ENCODE data around the gene TMEM132D.
"Not testable (repeated sequence)": the region's sequence is repeated elsewhere in the genome, so short reads cannot be mapped to it uniquely, and the experiment has no call there.

The TMEM132D gene

GRCh38 chr12:129571901-129572494 is 331.8 kb downstream of the TMEM132D start:
- DNase-seq: no peak

GRCh38 chr12:129570796-129571400 is 332.9 kb downstream of the TMEM132D start:
- DNase-seq: no peak

- no peak for DNase-seq
Observed at GRCh38 chr12:129566800-129567199, 337.0 kb downstream of the TMEM132D start.

- DNase-seq: no peak
Observed at GRCh38 chr12:129564768-129565167, 339.1 kb downstream of the TMEM132D start.

- DNase-seq: no peak
Observed at GRCh38 chr12:129563266-129563665, 340.6 kb downstream of the TMEM132D start.

GRCh38 chr12:129561304-129561703 is 342.5 kb downstream of the TMEM132D start:
- no peak for DNase-seq

- no peak for DNase-seq
Observed at GRCh38 chr12:129559776-129560175, 344.0 kb downstream of the TMEM132D start.

- no peak for DNase-seq
Observed at GRCh38 chr12:129558036-129558435, 345.8 kb downstream of the TMEM132D start.

GRCh38 chr12:129556082-129556481 is 347.7 kb downstream of the TMEM132D start:
- DNase-seq: no peak

- no peak for DNase-seq
Observed at GRCh38 chr12:129552996-129553750, 350.7 kb downstream of the TMEM132D start.

GRCh38 chr12:129551441-129551840 is 352.4 kb downstream of the TMEM132D start:
- DNase-seq: no peak

GRCh38 chr12:129550353-129550752 is 353.5 kb downstream of the TMEM132D start:
- peak; percentile 96 for DNase-seq

- no peak for DNase-seq
Observed at GRCh38 chr12:129549656-129550055, 354.2 kb downstream of the TMEM132D start.

GRCh38 chr12:129549020-129549419 is 354.8 kb downstream of the TMEM132D start:
- DNase-seq: not testable (repeated sequence)

- DNase-seq: no peak
Observed at GRCh38 chr12:129544716-129545115, 359.1 kb downstream of the TMEM132D start.

GRCh38 chr12:129540954-129541353 is 362.9 kb downstream of the TMEM132D start:
- DNase-seq: no peak

- peak; percentile 87 for DNase-seq
Observed at GRCh38 chr12:129540249-129540648, 363.6 kb downstream of the TMEM132D start.

- DNase-seq: not testable (repeated sequence)
Observed at GRCh38 chr12:129538724-129539335, 365.0 kb downstream of the TMEM132D start.

GRCh38 chr12:129538137-129538536 is 365.7 kb downstream of the TMEM132D start:
- no peak for DNase-seq

- no peak for DNase-seq
Observed at GRCh38 chr12:129534966-129535750, 368.7 kb downstream of the TMEM132D start.

GRCh38 chr12:129532707-129533499 is 370.9 kb downstream of the TMEM132D start:
- DNase-seq: no peak

GRCh38 chr12:129532082-129532481 is 371.7 kb downstream of the TMEM132D start:
- no peak for DNase-seq
